MCF 10A (cell line): Measurements from ENCODE around the gene DIAPH3. TPM values are rescaled to one million over a fixed set of nuclear protein-coding genes. Genes with fewer than 3 reads are reported as not detected.

Experiments
- BruUV-seq: library from RNA; stranded (reverse); fragments of 400-500 nt; replicated peaks from 2 replicates; lab custom pipeline; 2021; lab: Mats Ljungman, UMichigan
- CTCF ChIA-PET: fragments of 300-600 bp; sonication (Branson Sonifier 250); formaldehyde crosslinking; extraction: SDS; loops from one replicate; lab custom pipeline; 2021; ENCODE audit warnings: antibody characterized with exemption, inconsistent platforms; lab: Yijun Ruan, JAX
- POLR2A ChIA-PET: fragments of 300-600, 350-650 bp; sonication (Branson Sonifier 250); formaldehyde crosslinking; extraction: SDS; loops from one replicate; lab custom pipeline; 2020; ENCODE audit warnings: antibody characterized with exemption, inconsistent platforms; lab: Yijun Ruan, JAX
- DNase-seq: peaks from one replicate; pipeline ENCODE4 v3.0.0-alpha.2; 2018; ENCODE audit not compliant: unreplicated experiment
- H3K27ac Mint-ChIP-seq: one replicate; pipeline ENCODE4 v1.8.0; 2022; ENCODE audit warnings: mild to moderate bottlenecking, low read depth, mixed read lengths; ENCODE audit not compliant: unreplicated experiment
- H3K27me3 Mint-ChIP-seq: one replicate; pipeline ENCODE4 v1.8.0; 2022; ENCODE audit warnings: mixed read lengths; ENCODE audit not compliant: insufficient read depth, unreplicated experiment
- H3K36me3 Mint-ChIP-seq: one replicate; pipeline ENCODE4 v1.8.0; 2022; ENCODE audit warnings: mild to moderate bottlenecking, moderate library complexity, mixed read lengths; ENCODE audit not compliant: insufficient read depth, unreplicated experiment
- H3K4me1 Mint-ChIP-seq: one replicate; pipeline ENCODE4 v1.8.0; 2022; ENCODE audit warnings: mixed read lengths; ENCODE audit not compliant: insufficient read depth, unreplicated experiment
- H3K4me3 Mint-ChIP-seq: one replicate; pipeline ENCODE4 v1.8.0; 2022; ENCODE audit warnings: mild to moderate bottlenecking, moderate library complexity, mixed read lengths; ENCODE audit not compliant: unreplicated experiment
- H3K9me3 Mint-ChIP-seq: one replicate; pipeline ENCODE4 v1.8.0; 2022; ENCODE audit warnings: mixed read lengths; ENCODE audit not compliant: unreplicated experiment
- CTCF ChIP-seq: fragments of 200-600 bp; IDR thresholded peaks from one replicate; pipeline ENCODE4 v1.8.0; 2022; ENCODE audit warnings: antibody characterized with exemption, mild to moderate bottlenecking; ENCODE audit not compliant: unreplicated experiment
- intact Hi-C: fragments of 100-400 bp; cut with micrococcal nuclease; formaldehyde crosslinking; loops from 2 replicates; pipeline ENCODE4 v1.14.1; 2022
- total RNA-seq: library from RNA; stranded (reverse); gene quantifications from 2 replicates; pipeline ENCODE4 v1.2.3, GENCODE V29; 2022

DIAPH3 gene
- total RNA-seq, 1 experiment from 2014 or later = 34.7 TPM

- TF ChIP-seq CTCF = no peak
- Mint-ChIP-seq H3K27ac (no peak overlapping the region), H3K4me1 (no peaks in the 10 kb centered on the region), H3K36me3 (no peaks in the 10 kb centered on the region), H3K27me3 (peaks cover 12% of the 10 kb centered on the region), H3K4me3 (no peak overlapping the region), H3K9me3 (no peaks in the 10 kb centered on the region)
- intact Hi-C loops = no loop called here
- ChIA-PET POLR2A (no interaction called here), CTCF (interaction anchor here (0.6 to 1.4 kb wide), 3 partner anchors 11 to 342 kb away, joined by 3 to 5 read pairs (median 3); no protein-coding TSS in a partner anchor)
- BruUV-seq = no TSS peak
- no peak for DNase-seq
Measured at GRCh38 chr13:59658027-59658737, 505.5 kb downstream of the DIAPH3 start.

GRCh38 chr13:59653916-59654315 lies 509.8 kb downstream of the DIAPH3 start:
- intact Hi-C loops = no loop called here
- H3K9me3 Mint-ChIP-seq = no peaks in the 10 kb centered on the region
- no peaks in the 10 kb centered on the region for H3K36me3 Mint-ChIP-seq
- no peak overlapping the region for H3K4me3 Mint-ChIP-seq
- no peaks in the 10 kb centered on the region for H3K4me1 Mint-ChIP-seq
- no peak overlapping the region for H3K27ac Mint-ChIP-seq
- no TSS peak for BruUV-seq
- CTCF ChIA-PET = interaction anchor here (0.6 to 1.1 kb wide), 2 partner anchors 262 to 777 kb away, joined by 3 read pairs; no protein-coding TSS in a partner anchor
- DNase-seq = no peak
- H3K27me3 Mint-ChIP-seq = peaks cover 45% of the 10 kb centered on the region
- POLR2A ChIA-PET = no interaction called here
- TF ChIP-seq CTCF = no peak

GRCh38 chr13:59651479-59651878 lies 512.2 kb downstream of the DIAPH3 start:
- H3K4me1 Mint-ChIP-seq = no peaks in the 10 kb centered on the region
- CTCF ChIA-PET = no interaction called here
- intact Hi-C loops = no loop called here
- no peaks in the 10 kb centered on the region for H3K9me3 Mint-ChIP-seq
- no peaks in the 10 kb centered on the region for H3K36me3 Mint-ChIP-seq
- H3K27me3 Mint-ChIP-seq = peaks cover 45% of the 10 kb centered on the region
- no TSS peak for BruUV-seq
- no peak overlapping the region for H3K27ac Mint-ChIP-seq
- no peak for DNase-seq
- POLR2A ChIA-PET = no interaction called here
- no peak for TF ChIP-seq CTCF
- H3K4me3 Mint-ChIP-seq = no peak overlapping the region

- no peak for DNase-seq
- ChIA-PET POLR2A (no interaction called here), CTCF (interaction anchor here (0.6 kb wide), 1 partner anchor 382 kb away, joined by 3 read pairs; no protein-coding TSS in a partner anchor)
- no peaks in the 10 kb centered on the region for H3K36me3 Mint-ChIP-seq
- peaks cover 41% of the 10 kb centered on the region for H3K27me3 Mint-ChIP-seq
- no peaks in the 10 kb centered on the region for H3K4me1 Mint-ChIP-seq
- intact Hi-C loops = no loop called here
- no peak overlapping the region for H3K4me3 Mint-ChIP-seq
- BruUV-seq = no TSS peak
- TF ChIP-seq CTCF = no peak
- H3K27ac Mint-ChIP-seq = no peak overlapping the region
- H3K9me3 Mint-ChIP-seq = no peaks in the 10 kb centered on the region
Measured at GRCh38 chr13:59643906-59644626, 519.7 kb downstream of the DIAPH3 start.
